Caco-2 (cell line): ENCODE data around the gene SETD6. TPM values are rescaled to one million over a fixed set of nuclear protein-coding genes. Genes with fewer than 3 reads are reported as not detected.

Source experiments
- BruUV-seq: library from RNA; stranded (reverse); fragments of 400-500 nt; replicated peaks from 2 replicates; lab custom pipeline; 2021; lab: Mats Ljungman, UMichigan
- CTCF ChIA-PET: fragments of 300-600 bp; sonication (Branson Sonifier 250); formaldehyde crosslinking; loops from one replicate; lab custom pipeline; 2022; ENCODE audit warnings: antibody characterized with exemption; lab: Charles Lee
- POLR2A ChIA-PET: fragments of 300-600 bp; sonication (Branson Sonifier 250); formaldehyde crosslinking; loops from one replicate; lab custom pipeline; 2022; ENCODE audit warnings: antibody characterized with exemption; lab: Charles Lee
- DNase-seq, 2 experiments: peaks; one replicate each; pipeline versions ENCODE4 v3.0.0 to v3.0.0-alpha.2; 2020 to 2022
- H3K27me3 ChIP-seq: replicated peaks from 2 replicates; pipeline ENCODE4 v1.6.0; 2011; ENCODE audit warnings: low read length; ENCODE audit not compliant: control insufficient read depth, insufficient read depth
- H3K36me3 ChIP-seq: 2 replicates; pipeline ENCODE4 v1.5.1; 2011; ENCODE audit warnings: low read length; ENCODE audit not compliant: control insufficient read depth, insufficient read depth
- H3K4me1 ChIP-seq: fragments of 250-450 bp; sonication (Bioruptor Pico); 2 replicates; pipeline ENCODE4 v1.5.1; 2020; ENCODE audit warnings: mild to moderate bottlenecking
- H3K4me3 ChIP-seq: 2 replicates; pipeline ENCODE4 v1.5.1; 2011; ENCODE audit warnings: low read depth, mild to moderate bottlenecking, control low read depth, low read length
- H3K9me3 ChIP-seq: fragments of 250-450 bp; sonication (Bioruptor Pico); 2 replicates; pipeline ENCODE4 v1.5.1; 2020; ENCODE audit warnings: mild to moderate bottlenecking, moderate library complexity
- H3K27ac Mint-ChIP-seq: one replicate; pipeline ENCODE4 v1.8.0; 2022; ENCODE audit warnings: mixed read lengths; ENCODE audit not compliant: unreplicated experiment
- H3K27me3 Mint-ChIP-seq: one replicate; pipeline ENCODE4 v1.8.0; 2022; ENCODE audit warnings: mixed read lengths; ENCODE audit not compliant: insufficient read depth, unreplicated experiment
- H3K36me3 Mint-ChIP-seq: one replicate; pipeline ENCODE4 v1.8.0; 2022; ENCODE audit warnings: mild to moderate bottlenecking, mixed read lengths; ENCODE audit not compliant: insufficient read depth, unreplicated experiment
- H3K4me1 Mint-ChIP-seq: one replicate; pipeline ENCODE4 v1.8.0; 2022; ENCODE audit warnings: low read depth, mixed read lengths; ENCODE audit not compliant: unreplicated experiment
- H3K4me3 Mint-ChIP-seq: one replicate; pipeline ENCODE4 v1.8.0; 2022; ENCODE audit warnings: mild to moderate bottlenecking, moderate library complexity, mixed read lengths; ENCODE audit not compliant: unreplicated experiment
- H3K9me3 Mint-ChIP-seq: one replicate; pipeline ENCODE4 v1.8.0; 2022; ENCODE audit warnings: mixed read lengths; ENCODE audit not compliant: unreplicated experiment
- CTCF ChIP-seq, 2 experiments: fragments of 200-600 bp in 1 of 2; IDR thresholded peaks; 1 replicate in 1 of 2; 2 replicates in 1 of 2; pipeline versions ENCODE4 v1.5.1 to v1.8.0; 2011 to 2022; ENCODE audit warnings: antibody characterized with exemption in 1 of 2, control low read depth in 1 of 2, inconsistent platforms in 1 of 2, low read depth in 1 of 2, low read length in 1 of 2, mild to moderate bottlenecking in 1 of 2, moderate library complexity in 1 of 2; ENCODE audit not compliant: insufficient read depth in 1 of 2, severe bottlenecking in 1 of 2, unreplicated experiment in 1 of 2
- intact Hi-C: fragments of 100-400 bp; cut with micrococcal nuclease; formaldehyde crosslinking; loops from one replicate; pipeline ENCODE4 v1.10.0; 2022; ENCODE audit not compliant: unreplicated experiment
- total RNA-seq: library from RNA; stranded (reverse); gene quantifications from 2 replicates; pipeline ENCODE4 v1.2.3, GENCODE V29; 2022

The SETD6 gene
- total RNA-seq, 1 experiment from 2014 or later = 41.7 TPM

- peaks cover under 1% of the 10 kb centered on the region for H3K4me1 ChIP-seq
- Mint-ChIP-seq H3K36me3 (no peaks in the 10 kb centered on the region), H3K27ac (peak overlapping the region; percentile 80), H3K4me1 (no peaks in the 10 kb centered on the region), H3K4me3 (no peak overlapping the region), H3K9me3 (no peaks in the 10 kb centered on the region), H3K27me3 (peaks cover 4% of the 10 kb centered on the region)
- no peak overlapping the region for H3K4me3 ChIP-seq
- BruUV-seq = no TSS peak
- H3K27me3 ChIP-seq = no peaks in the 10 kb centered on the region
- ChIA-PET CTCF (interaction anchor here (0.8 to 2.6 kb wide), 5 partner anchors 20 to 261 kb away, joined by 3 to 10 read pairs (median 5); no protein-coding TSS in a partner anchor), POLR2A (no interaction called here)
- DNase-seq = peak; percentile 87 to 90
- peak; percentile 40 to 67 for TF ChIP-seq CTCF (IDR thresholded peaks at IDR 0.05; ENCODE audit: insufficient read depth in 1 of 2, low read depth in 1 of 2, low read length in 1 of 2, severe bottlenecking in 1 of 2, unreplicated experiment in 1 of 2)
- H3K36me3 ChIP-seq = no peaks in the 10 kb centered on the region
- no peaks in the 10 kb centered on the region for H3K9me3 ChIP-seq
- intact Hi-C loops = loop anchor here (1.0 kb wide), 1 partner anchor 143 kb away; no protein-coding TSS in a partner anchor
Observed at GRCh38 chr16:58494981-58495520, 20.3 kb upstream of the SETD6 start.

- peaks cover 7% of the 10 kb centered on the region for H3K4me1 ChIP-seq
- H3K36me3 Mint-ChIP-seq = peaks cover 4% of the 10 kb centered on the region
- no peaks in the 10 kb centered on the region for H3K4me1 Mint-ChIP-seq
- no peak for DNase-seq
- TF ChIP-seq CTCF (IDR thresholded peaks at IDR 0.05; ENCODE audit: insufficient read depth in 1 of 2, low read depth in 1 of 2, low read length in 1 of 2, severe bottlenecking in 1 of 2, unreplicated experiment in 1 of 2) = no peak
- POLR2A ChIA-PET = no interaction called here
- H3K36me3 ChIP-seq = no peaks in the 10 kb centered on the region
- H3K9me3 Mint-ChIP-seq = no peaks in the 10 kb centered on the region
- H3K27ac Mint-ChIP-seq = peak overlapping the region; percentile 80
- H3K9me3 ChIP-seq = no peaks in the 10 kb centered on the region
- peaks cover 4% of the 10 kb centered on the region for H3K27me3 Mint-ChIP-seq
- no TSS peak for BruUV-seq
- CTCF ChIA-PET = interaction anchor here (0.8 to 2.6 kb wide), 4 partner anchors 19 to 261 kb away, joined by 3 to 10 read pairs (median 6); no protein-coding TSS in a partner anchor
- no peak overlapping the region for H3K4me3 ChIP-seq
- no peak overlapping the region for H3K4me3 Mint-ChIP-seq
- intact Hi-C loops = loop anchor here (1.0 kb wide), 1 partner anchor 143 kb away; no protein-coding TSS in a partner anchor
- H3K27me3 ChIP-seq = no peaks in the 10 kb centered on the region
Observed at GRCh38 chr16:58495521-58496331, 19.6 kb upstream of the SETD6 start.

- Histone ChIP-seq H3K4me1 (peaks cover 7% of the 10 kb centered on the region), H3K36me3 (no peaks in the 10 kb centered on the region), H3K27me3 (no peaks in the 10 kb centered on the region), H3K9me3 (no peaks in the 10 kb centered on the region), H3K4me3 (no peak overlapping the region)
- TF ChIP-seq CTCF (IDR thresholded peaks at IDR 0.05; ENCODE audit: insufficient read depth in 1 of 2, low read depth in 1 of 2, low read length in 1 of 2, severe bottlenecking in 1 of 2, unreplicated experiment in 1 of 2) = no peak
- H3K4me1 Mint-ChIP-seq = no peaks in the 10 kb centered on the region
- H3K27me3 Mint-ChIP-seq = no peaks in the 10 kb centered on the region
- peaks cover 16% of the 10 kb centered on the region for H3K36me3 Mint-ChIP-seq
- ChIA-PET CTCF (no interaction called here), POLR2A (no interaction called here)
- intact Hi-C loops = no loop called here
- BruUV-seq = no TSS peak
- no peak overlapping the region for H3K4me3 Mint-ChIP-seq
- no peak overlapping the region for H3K27ac Mint-ChIP-seq
- H3K9me3 Mint-ChIP-seq = no peaks in the 10 kb centered on the region
- peak in 1 of 2 experiments; percentile 16 for DNase-seq
Observed at GRCh38 chr16:58497468-58497867, 17.8 kb upstream of the SETD6 start.
